GM15510 (cell line): Measurements from ENCODE around the gene ZNF324B.

Experiments used
- POLR2A ChIP-seq: IDR thresholded peaks from 3 replicates; pipeline ENCODE4 v1.6.1; 2011; ENCODE audit warnings: borderline replicate concordance; ENCODE audit not compliant: insufficient read length; ENCODE audit errors: extremely low read depth

Gene ZNF324B

DNA sequence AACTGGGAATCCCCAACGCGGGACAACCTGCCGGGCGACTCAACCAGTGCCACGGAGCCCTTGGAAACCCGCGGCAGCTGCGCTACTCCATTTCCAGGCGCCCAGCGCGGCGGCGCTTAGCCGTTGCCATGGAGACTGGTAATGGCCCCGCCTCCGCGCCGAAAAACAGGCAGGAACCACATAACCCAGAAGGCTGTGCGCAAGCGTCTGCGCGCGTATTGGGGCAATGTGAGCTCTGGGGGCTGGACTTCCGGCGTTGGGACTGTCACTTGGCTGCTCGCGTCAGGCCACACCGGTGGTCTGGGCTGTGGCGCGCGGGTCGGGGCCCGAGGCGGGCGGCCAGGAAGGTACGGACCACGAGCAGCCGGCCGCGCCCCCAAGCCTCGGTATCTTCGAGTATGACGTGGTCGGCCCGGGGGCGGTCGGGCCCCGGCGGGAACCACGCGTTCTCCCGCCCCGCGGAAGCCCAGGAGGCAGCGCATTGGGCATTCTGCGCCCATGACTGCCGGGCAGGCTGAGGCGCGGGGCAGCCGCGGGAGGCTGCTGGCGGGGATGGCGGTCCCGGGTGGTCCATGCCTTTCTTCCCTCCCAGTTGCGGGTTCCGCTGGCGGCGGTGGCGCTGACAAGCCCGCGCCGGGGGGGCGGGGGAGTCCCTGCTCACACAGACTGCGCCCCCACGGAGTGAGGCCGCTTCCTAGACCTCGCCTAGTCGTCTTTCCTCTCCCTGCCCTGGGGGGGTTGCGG lies at the start of gene ZNF324B:
Gene ZNF324B (plus strand): TSS at position 265 of the 744 bp plus-strand sequence. CDS start 2,080 bp downstream, outside the sequence.
- TF ChIP-seq POLR2A, result peak; percentile 68

DNA sequence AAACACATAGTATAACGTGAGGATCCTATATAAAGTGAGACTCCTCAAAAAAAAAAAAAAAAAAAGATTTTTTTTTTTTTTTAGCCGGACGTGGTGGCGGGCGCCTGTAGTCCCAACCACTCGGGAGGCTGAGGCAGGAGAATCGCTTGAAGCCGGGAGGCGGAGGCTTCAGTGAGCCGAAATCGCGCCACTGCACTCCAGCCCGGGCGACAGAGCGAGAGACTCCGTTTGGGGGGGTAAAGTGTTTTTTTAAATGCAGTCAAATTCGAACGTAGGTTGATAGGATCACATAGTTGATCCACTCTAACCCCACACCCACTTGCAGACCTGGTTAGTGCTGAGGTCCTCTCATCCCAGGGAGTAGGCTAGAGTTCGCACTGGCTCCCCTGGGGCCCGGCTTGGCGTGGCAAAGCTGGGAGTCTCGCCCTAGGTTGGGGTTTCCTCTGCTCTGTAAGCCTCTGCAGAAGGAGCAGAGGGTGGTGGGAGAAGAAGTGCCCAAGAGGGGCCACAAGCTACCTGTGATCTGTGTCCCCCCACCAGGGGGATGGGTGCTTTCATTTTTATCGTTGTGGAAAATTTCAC lies 49.5 kb upstream of the ZNF324B start:
- no peak for TF ChIP-seq POLR2A

DNA sequence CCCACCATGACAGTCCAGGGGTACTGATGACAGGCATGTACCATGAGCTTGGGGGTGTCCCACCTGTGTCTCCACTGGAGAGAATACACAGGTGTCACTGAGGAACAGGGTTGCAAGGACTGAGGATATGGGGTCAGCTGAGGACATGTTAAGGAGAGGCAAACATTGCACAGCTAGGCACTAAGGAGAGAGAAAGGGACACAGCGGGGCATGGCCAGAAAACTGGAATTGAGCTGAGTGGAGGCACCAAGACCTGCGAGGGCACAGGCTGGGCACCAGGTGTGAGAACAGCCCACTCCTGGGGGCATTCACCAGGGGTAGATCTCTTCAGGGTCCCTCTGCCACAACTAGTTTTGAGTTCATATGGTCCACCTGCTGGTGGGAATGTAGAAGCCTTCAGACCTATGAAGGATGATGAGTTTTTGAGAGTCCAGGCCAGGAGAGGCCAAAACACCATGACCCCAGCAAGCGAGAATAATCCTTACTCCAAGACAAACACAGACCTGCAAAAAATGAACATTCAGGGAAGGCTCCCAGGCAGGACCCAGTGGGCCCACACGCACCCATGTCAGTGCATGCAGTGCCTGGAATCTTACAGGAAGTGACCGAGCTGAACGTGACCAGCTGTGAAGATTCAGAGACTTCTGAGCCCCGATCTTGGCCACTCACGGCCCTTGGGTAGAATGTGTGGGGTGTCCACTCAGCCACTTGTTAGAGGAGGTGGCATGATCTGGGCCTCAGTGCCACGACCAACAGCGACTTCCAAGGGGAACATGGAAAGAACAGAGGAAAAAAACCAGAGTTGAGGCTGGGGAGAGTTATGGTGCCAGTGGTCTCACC lies 44.4 kb upstream of the ZNF324B start:
- no peak for TF ChIP-seq POLR2A

DNA sequence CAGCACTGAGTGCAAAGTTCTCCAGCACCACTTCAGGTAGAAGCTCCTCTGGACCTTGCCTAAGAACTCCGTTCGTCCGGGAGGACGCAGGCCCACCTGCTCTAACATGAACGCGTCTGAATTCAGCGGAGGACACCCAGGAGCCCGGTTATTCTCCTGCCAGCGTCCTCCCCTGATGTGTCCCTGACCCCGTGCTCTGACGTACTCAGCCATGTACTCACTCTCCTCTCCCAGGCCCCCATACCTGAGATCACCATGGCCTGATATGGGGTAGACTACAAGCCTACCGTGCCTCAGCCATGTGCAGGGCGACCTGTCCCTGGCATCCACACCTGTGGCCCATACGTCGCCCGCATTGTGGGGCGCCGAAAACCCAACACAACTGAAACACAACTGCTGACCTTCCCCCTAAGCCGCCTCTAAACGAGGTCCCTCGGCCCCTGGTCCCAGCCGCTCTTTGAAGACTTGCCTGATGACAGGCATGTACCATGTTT lies 43.7 kb upstream of the ZNF324B start:
- TF ChIP-seq POLR2A, result no peak

DNA sequence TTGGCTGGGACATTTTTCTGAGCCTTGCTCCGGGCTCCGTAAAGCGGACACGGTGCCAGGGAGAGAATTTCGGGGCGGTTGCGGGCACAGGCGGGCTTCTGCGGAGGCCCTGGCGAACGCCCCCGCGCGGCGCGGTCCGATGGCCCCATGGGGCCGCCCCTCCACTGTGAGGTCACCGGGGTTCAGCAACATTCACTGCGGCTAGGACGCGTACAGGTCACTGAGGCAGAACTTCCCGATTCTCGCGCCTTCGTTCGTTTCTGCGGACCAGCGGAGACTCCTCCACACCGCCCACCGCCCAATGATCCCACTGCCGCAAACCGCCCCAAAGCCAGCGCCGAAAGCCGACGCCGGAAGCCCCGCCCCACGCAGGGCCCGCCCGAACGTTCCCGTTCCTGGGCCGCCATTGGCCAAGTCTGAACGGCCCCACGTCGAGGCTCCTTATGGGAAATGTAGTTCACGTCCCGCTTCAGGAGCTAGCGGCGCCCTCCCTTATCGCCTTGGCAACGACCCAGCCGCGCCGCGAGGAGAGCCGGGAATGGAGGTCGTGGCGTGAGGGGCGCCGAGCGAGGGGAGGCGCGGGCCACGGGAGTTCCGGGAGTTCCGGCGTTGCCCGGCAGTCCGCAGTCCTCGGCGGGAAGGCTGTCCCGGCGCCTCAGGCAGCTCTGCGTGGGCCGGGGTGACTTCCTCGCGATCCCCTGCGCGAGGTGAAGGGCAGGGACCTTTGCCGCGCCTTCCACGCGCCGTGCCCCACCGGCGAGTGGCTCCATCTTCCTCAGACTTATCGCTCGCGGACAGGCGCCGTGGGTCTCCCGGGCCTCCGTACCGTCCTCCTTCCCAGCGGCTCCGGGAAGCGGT lies 43.0 kb upstream of the ZNF324B start, which contains the start of gene ZNF584:
Gene ZNF584 (plus strand): TSS at position 498 of the 858 bp plus-strand sequence. CDS start 499 bp downstream, outside the sequence.
- TF ChIP-seq POLR2A, result peak; percentile 82

DNA sequence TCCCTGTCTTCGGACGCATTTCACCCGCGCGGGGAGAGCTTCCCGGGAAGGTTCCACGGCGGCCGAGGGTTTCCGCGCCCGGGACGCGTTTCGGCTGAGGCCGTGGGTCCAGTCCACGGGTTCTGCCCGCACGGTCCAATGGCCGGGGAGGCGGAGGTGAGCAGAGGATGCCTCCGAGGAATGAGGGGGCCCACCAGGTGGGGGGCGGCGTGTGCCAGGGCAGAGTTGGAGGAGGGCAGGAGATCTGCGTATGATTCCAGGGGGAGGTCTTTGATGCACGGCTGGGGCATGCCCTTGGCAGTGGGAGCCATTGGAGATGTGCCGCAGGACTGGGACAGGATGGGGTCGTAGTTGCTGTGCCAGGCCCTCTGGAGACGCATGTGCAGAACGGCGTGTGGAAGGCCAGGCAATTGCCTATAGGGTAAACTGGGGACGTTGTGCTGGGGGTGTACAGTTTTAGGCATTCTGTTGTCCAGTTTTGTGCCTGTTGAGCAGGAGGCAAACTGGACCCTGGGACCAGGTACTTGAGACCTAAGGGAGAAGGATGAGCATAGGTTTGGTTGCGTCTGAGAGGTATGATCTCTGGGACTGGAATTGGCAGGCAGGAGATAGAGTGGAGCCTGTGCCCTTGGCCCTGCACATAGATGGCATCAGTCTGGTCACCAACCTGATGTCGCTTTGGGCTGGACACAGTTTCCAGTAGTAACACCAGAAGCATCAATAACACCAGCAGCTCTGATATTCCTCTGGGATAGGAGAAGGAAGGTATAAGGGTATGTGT lies 42.2 kb upstream of the ZNF324B start:
- no peak for TF ChIP-seq POLR2A

DNA sequence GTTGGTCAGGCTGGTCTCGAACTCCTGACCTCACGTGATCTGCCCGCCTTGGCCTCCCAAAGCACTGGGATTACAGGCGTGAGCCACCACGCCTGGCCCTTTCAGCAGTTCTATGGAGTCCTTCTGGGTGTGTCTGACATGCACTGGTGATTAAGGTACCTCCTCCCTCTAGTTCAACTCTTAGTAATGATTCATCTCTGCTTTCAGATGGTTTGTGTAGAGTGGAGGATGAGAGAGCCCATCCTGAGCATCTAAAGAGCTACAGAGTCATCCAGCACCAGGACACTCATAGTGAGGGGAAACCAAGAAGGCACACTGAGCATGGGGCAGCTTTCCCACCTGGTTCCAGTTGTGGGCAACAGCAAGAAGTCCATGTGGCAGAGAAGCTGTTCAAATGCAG lies 34.8 kb upstream of the ZNF324B start:
- TF ChIP-seq POLR2A, result no peak

DNA sequence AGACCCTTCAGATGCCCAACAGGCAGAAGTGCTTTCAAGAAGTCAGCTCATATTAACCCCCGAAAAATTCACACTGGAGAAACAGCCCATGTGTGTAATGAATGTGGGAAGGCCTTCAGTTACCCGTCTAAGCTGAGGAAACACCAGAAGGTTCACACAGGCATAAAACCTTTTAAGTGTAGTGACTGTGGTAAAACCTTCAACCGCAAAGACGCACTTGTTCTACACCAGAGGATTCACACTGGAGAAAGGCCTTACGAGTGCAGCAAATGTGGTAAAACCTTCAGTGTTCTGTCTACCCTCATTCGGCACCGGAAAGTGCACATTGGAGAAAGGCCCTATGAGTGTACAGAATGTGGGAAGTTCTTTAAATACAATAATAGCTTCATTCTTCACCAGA lies 34.4 kb upstream of the ZNF324B start:
- TF ChIP-seq POLR2A, result no peak

DNA sequence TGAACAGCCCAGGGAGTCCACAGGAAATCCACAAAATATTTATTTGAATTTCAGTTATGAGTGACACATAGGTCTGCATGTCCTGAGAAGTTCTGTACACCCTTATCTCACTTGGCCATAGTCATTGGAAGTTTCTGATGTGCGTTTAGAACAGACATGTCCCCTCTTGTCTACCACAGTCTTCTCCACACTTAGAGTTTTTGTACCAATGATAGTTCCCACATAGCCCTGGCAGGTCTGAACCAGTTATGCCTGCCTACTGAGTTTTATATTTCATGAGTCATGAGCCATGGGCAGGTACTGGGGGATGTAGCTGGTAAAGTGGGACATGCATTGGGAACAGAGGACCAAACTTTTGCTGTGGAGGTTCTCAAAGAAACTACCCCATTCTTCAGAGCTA lies 22.8 kb upstream of the ZNF324B start:
- TF ChIP-seq POLR2A, result no peak

DNA sequence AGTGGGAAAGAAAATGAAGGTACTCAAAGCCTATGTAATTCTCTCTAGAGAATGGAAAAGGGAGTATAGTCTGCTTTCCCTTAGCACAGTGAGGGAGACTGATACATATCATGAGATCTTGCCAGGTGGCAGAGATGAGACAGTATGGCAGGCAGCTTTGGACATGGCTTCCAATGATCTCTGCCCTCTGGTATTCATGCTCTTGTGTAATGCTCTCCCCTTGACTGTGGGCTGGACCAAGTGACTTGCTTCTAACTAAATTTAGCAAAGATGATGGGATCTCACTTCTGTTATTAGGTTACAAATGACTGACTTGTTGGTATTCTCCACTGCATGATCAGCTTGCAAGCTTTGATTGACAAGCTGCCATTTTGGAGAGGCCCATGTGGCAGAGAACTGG lies 21.7 kb upstream of the ZNF324B start:
- TF ChIP-seq POLR2A, result no peak

DNA sequence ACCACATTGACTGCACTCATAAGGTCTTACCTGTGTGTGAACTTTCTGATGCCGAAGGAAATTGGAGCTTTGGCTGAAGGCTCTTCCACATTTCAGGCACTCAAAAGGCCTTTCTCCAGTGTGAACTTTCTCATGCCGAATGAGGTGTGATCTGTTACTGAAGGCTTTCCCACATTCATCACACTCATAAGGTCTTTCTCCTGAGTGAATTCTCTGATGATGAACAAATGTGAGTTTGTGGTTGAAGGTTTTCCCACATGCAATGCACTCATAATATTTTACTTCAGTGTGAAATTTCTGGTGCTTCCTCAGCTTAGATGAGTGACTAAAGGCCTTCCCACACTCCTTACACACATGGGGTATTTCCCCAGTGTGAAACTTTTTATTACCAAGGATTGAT lies 17.2 kb upstream of the ZNF324B start:
- TF ChIP-seq POLR2A, result no peak

DNA sequence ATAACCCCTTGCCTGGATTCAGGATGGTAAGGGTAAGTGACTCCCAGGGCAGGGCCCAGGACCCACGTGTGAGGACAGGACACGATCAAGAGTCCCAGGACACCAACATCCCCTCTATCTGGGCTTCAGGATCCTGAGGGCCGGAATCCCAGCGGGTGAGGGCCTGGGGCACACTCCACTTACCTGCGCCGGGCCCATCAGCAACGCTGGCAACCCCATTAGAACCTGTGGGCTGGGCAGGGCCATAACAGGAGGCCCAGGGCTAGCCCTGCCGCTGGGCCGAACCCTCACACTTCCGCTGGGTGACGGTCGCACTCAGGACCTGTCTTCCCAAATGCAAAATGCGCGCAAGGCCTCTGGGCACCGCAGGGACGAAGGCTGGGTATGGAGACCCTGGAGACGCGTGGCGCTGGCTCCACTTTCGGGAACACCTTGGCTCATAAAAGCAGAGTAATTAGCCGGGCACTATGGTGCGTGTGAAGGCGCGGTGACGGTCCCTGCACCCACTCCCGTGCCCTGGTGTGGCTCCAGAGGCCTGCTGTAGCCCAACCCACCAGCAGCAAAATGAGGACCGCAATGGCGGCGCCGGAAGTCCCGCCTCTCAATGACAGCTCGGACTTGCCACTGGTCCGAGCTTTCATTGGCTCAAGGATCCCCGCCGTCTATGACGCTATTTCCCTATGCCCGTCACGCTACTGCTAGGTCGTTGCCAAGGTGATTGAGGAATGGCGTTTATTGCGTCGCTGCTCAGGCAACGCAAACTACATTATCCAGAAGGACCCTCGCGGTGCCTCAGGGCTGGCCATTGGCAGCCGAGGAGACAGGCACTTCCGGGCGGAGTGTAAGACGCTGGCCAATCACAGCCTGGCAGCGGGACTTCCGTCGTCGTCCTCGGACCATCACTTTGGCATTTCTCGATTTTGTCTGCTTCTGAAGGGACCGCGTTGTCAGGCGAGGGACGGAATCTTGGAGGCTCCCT lies 11.6 kb upstream of the ZNF324B start, which contains the start of gene ZNF132:
Gene ZNF132 (minus strand): TSS at position 578 of the 979 bp plus-strand sequence. CDS start 332 bp downstream, at position 246.
- TF ChIP-seq POLR2A, result peak; percentile 59
